HepG2 (cell line): ENCODE measurements around the gene SHISA5. TPM values are rescaled to one million over a fixed set of nuclear protein-coding genes. Genes with fewer than 3 reads are reported as not detected.
A peak's percentile ranks its signal among the peaks of the same experiment; 100 is the strongest.

ENCODE experiments used
- ARNTL ChIP-seq: sonication (generic); formaldehyde crosslinking; IDR thresholded peaks from 2 replicates; pipeline ENCODE4 v1.4.0; 2020; ENCODE audit warnings: mild to moderate bottlenecking, missing genetic modification reagents
- DPF2 ChIP-seq: sonication (generic); formaldehyde crosslinking; IDR thresholded peaks from 2 replicates; pipeline ENCODE4 v1.4.0; 2020; ENCODE audit warnings: mild to moderate bottlenecking, low read depth, missing genetic modification reagents, borderline replicate concordance
- FOXP4 ChIP-seq: sonication (generic); formaldehyde crosslinking; IDR thresholded peaks from 2 replicates; pipeline ENCODE4 v1.4.0; 2020; ENCODE audit warnings: missing genetic modification reagents
- GATAD1 ChIP-seq: IDR thresholded peaks from 2 replicates; pipeline ENCODE4 v1.6.1; 2016; ENCODE audit warnings: missing genetic modification reagents, missing compliant biosample characterization
- KAT8 ChIP-seq: IDR thresholded peaks from 2 replicates; pipeline ENCODE4 v1.6.1; 2016; ENCODE audit warnings: missing genetic modification reagents, missing compliant biosample characterization
- MAF1 ChIP-seq: sonication (generic); formaldehyde crosslinking; IDR thresholded peaks from 2 replicates; pipeline ENCODE4 v1.5.0; 2020; ENCODE audit warnings: missing genetic modification reagents, borderline replicate concordance
- PTBP1 ChIP-seq: fragments of 200-400 bp; formaldehyde crosslinking; IDR thresholded peaks from 2 replicates; pipeline ENCODE4 v1.6.1; 2018; ENCODE audit warnings: low read length, low read depth; ENCODE audit not compliant: poor library complexity, severe bottlenecking
- SAP130 ChIP-seq: IDR thresholded peaks from 2 replicates; pipeline ENCODE4 v1.6.1; 2016; ENCODE audit warnings: low read depth
- SIX4 ChIP-seq: sonication (generic); formaldehyde crosslinking; IDR thresholded peaks from 2 replicates; pipeline ENCODE4 v1.4.0; 2020; ENCODE audit warnings: missing genetic modification reagents
- TARDBP ChIP-seq: sonication (generic); formaldehyde crosslinking; IDR thresholded peaks from 2 replicates; pipeline ENCODE4 v1.8.0; 2022; ENCODE audit warnings: mild to moderate bottlenecking, missing genetic modification reagents
- TCF7 ChIP-seq: sonication (generic); IDR thresholded peaks from 2 replicates; pipeline ENCODE4 v1.6.1; 2016; ENCODE audit warnings: antibody characterized with exemption, low read depth
- TFDP2 ChIP-seq: sonication (generic); formaldehyde crosslinking; IDR thresholded peaks from 2 replicates; pipeline ENCODE4 v1.4.0; 2020; ENCODE audit warnings: missing genetic modification reagents
- YEATS4 ChIP-seq: sonication (generic); formaldehyde crosslinking; IDR thresholded peaks from 2 replicates; pipeline ENCODE4 v1.4.0; 2020; ENCODE audit warnings: missing genetic modification reagents, borderline replicate concordance
- ZBTB39 ChIP-seq: sonication (generic); formaldehyde crosslinking; IDR thresholded peaks from 2 replicates; pipeline ENCODE4 v1.5.0; 2020; ENCODE audit warnings: missing genetic modification reagents
- ZNF329 ChIP-seq: sonication (generic); formaldehyde crosslinking; IDR thresholded peaks from 2 replicates; pipeline ENCODE4 v1.9.0; 2021; ENCODE audit warnings: low read depth, mild to moderate bottlenecking, missing genetic modification reagents
- ZNF598 ChIP-seq: sonication (generic); formaldehyde crosslinking; IDR thresholded peaks from 2 replicates; pipeline ENCODE4 v1.5.1; 2020; ENCODE audit warnings: mild to moderate bottlenecking, missing genetic modification reagents, borderline replicate concordance
- ZNF619 ChIP-seq: sonication (generic); formaldehyde crosslinking; IDR thresholded peaks from 2 replicates; pipeline ENCODE4 v1.4.0; 2020; ENCODE audit warnings: mild to moderate bottlenecking, missing genetic modification reagents
- ZNF83 ChIP-seq: sonication (generic); formaldehyde crosslinking; IDR thresholded peaks from 2 replicates; pipeline ENCODE4 v1.4.0; 2020; ENCODE audit warnings: missing genetic modification reagents, mild to moderate bottlenecking, borderline replicate concordance
- polyA plus RNA-seq, 8 experiments: library from polyadenylated mRNA; depleted of rRNA in 3 of 8; stranded (reverse) in 7 of 8; unstranded in 1 of 8; fragments of >200 nt; fragmentation: Illumina TruSeq in 4 of 8; extraction: Trizol in 4 of 8; gene quantifications; 2 replicates each; pipeline versions ENCODE4 v1.2.1 to v1.2.3, GENCODE V29; 2011 to 2016; ENCODE audit warnings: low read depth in 4 of 8, missing spikeins in 1 of 8, mixed read lengths in 1 of 8; ENCODE audit not compliant: insufficient read depth in 1 of 8
- total RNA-seq, 5 experiments: library from RNA; depleted of rRNA; stranded (reverse); fragments of >200 nt; fragmentation: Illumina TruSeq; extraction: Trizol; gene quantifications; 2 replicates each; pipeline ENCODE4 v1.2.3, GENCODE V29; 2016; ENCODE audit warnings: low read depth in 1 of 5
- TF ChIP-seq, protein P1 (sequence below): sonication (generic); formaldehyde crosslinking; IDR thresholded peaks from 2 replicates; pipeline ENCODE4 v1.8.0; 2022; ENCODE audit warnings: mild to moderate bottlenecking, missing genetic modification reagents, moderate library complexity
- TF ChIP-seq, protein P2 (sequence below): IDR thresholded peaks from 2 replicates; pipeline ENCODE4 v1.6.1; 2016

SHISA5 gene
- total and polyA plus RNA-seq, 2 of the 13 experiments (the other 11 are each of a cell fraction or from before 2014, with no cell fraction given), result 75.8 to 91.4 TPM

GRCh38 chr3:48431224-48432029 is 72.5 kb downstream of the SHISA5 start (continued):
- TF ChIP-seq, protein P1, sequence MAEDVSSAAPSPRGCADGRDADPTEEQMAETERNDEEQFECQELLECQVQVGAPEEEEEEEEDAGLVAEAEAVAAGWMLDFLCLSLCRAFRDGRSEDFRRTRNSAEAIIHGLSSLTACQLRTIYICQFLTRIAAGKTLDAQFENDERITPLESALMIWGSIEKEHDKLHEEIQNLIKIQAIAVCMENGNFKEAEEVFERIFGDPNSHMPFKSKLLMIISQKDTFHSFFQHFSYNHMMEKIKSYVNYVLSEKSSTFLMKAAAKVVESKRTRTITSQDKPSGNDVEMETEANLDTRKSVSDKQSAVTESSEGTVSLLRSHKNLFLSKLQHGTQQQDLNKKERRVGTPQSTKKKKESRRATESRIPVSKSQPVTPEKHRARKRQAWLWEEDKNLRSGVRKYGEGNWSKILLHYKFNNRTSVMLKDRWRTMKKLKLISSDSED (CRISPR knock-in tag), result no peak
- TF ChIP-seq YEATS4 (CRISPR knock-in tag) (peak; percentile 65; the same call in 1 of the 2 replicates), TARDBP (CRISPR knock-in tag) (peak; percentile 91), ZNF83 (CRISPR knock-in tag) (no peak), ZNF329 (CRISPR knock-in tag) (no peak), ZNF598 (CRISPR knock-in tag) (0 out of 2 replicates have a peak, but pooled peaks have one; percentile 56), TFDP2 (0 out of 2 replicates have a peak, but pooled peaks have one; percentile 17), TCF7 (peak; percentile 56; the same call in 1 of the 2 replicates), SAP130 (CRISPR knock-in tag) (peak; percentile 93), ARNTL (peak; percentile 46; the same call in 1 of the 2 replicates), KAT8 (peak; percentile 56), DPF2 (CRISPR knock-in tag) (peak; percentile 79), GATAD1 (CRISPR knock-in tag) (peak; percentile 43), MAF1 (CRISPR knock-in tag) (0 out of 2 replicates have a peak, but pooled peaks have one; percentile 35), PTBP1 (no peak), ZBTB39 (CRISPR knock-in tag) (peak; percentile 86; the same call in 1 of the 2 replicates), FOXP4 (CRISPR knock-in tag) (peak; percentile 88), SIX4 (peak; percentile 98), ZNF619 (CRISPR knock-in tag) (no peak)
- TF ChIP-seq, protein P2, sequence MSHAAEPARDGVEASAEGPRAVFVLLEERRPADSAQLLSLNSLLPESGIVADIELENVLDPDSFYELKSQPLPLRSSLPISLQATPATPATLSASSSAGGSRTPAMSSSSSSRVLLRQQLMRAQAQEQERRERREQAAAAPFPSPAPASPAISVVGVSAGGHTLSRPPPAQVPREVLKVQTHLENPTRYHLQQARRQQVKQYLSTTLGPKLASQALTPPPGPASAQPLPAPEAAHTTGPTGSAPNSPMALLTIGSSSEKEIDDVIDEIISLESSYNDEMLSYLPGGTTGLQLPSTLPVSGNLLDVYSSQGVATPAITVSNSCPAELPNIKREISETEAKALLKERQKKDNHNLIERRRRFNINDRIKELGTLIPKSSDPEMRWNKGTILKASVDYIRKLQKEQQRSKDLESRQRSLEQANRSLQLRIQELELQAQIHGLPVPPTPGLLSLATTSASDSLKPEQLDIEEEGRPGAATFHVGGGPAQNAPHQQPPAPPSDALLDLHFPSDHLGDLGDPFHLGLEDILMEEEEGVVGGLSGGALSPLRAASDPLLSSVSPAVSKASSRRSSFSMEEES, result peak; percentile 64
